ENCODE data around the gene PRKCH.
"Not testable (repeated sequence)": the region's sequence is repeated elsewhere in the genome, so short reads cannot be mapped to it uniquely, and the experiment has no call there.

Gene PRKCH

DNA sequence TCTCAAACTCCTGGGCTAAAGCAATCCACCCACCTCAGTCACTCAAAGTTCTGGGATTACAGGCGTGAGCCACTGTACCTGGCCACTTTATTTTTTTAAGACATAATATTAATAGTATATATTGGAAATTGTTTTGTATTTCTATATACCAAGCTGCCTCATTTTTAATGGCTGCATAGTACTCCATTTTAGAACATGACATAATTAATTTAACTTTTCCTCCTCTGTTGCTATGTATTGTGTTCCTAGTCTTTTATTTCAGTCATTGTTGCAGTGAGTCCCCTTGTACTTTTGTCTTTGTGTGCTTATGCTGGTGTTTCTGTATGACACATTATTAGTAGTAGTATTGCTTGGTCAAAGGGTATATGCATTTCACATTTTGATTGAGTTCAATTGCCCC lies 138.7 kb downstream of the PRKCH start:
- DNase-seq (ENCODE audit: low spot score): no peak

DNA sequence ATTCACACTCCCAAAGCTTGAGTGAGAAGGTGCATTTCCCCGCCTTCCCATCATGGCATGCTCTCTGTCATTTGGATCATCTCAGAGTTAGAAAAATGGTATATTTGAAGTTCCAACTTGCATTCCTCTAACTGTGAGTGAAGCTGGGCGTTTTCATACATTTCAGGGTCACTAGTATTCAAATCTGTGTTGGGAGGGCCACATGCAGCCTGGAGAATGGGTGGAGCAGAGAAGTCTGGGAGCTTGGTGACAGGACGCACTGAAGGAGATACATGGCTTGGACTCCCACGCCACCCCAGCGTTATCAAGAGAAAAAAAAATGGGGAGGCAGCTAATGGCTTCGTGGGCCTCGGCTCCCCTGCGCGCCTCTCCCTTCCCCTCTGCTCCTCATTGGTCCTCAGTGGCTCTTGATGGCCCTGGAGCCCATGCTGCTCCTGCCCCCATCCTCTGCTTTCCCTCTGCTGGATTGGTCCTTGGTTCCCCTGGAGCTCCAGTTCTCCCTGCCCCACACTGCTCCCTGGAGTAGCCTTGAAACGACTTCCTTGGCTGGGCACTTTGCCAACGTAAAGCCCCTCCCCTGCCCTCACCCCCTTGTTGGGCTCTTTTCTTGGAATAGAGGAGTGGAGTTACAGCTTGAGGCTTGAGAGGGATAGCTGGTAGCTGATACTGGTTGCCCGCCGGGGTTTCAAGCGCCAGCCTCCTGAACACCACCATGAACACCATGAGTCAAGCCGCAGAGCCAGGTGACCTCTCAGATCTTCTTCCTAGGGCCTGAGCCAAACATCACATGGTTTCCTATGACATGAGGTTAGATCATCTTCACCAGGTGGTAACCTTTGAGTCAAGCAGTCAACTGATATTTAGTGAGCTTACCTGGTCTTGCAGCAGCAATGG lies 139.6 kb downstream of the PRKCH start:
- DNase-seq (ENCODE audit: low spot score): no peak

GRCh38 chr14:61461808-61462275 lies 140.5 kb downstream of the PRKCH start:
- peak; percentile 90 for DNase-seq (ENCODE audit: low spot score)

GRCh38 chr14:61462566-61463193 lies 141.3 kb downstream of the PRKCH start:
- peak; percentile 76 for DNase-seq (ENCODE audit: low spot score)

DNA sequence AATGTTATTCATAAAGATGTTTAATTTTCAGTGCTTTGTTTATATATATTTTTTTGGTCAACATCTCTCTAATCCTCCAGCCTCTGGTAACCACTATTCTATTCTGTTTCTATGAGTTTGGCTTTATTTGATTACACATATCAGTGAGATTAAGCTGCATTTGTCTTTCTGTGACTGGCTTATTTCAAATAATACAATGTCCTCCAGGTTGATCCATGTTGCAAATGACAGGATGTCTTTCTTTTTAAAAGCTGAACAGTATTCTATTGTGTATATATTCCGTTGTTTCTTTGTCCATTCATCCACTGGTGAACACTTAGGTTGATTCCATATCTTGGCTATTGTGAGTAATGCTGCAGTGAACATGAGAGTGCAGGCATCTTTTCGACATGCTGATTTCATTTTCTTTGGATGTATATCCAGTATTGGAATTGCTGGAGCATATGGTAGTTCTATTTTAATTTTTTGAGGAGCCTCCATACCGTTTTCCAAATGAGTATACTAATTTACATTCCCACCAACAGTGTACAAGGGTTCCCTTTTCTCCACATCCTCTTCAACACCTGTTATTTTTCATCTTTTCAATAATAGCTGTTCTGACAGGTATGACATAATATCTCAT lies 142.4 kb downstream of the PRKCH start:
- no peak for DNase-seq (ENCODE audit: low spot score)

- not testable (repeated sequence) for DNase-seq (ENCODE audit: low spot score)
These were observed 143.4 kb downstream of the PRKCH start for GRCh38 chr14:61464539-61465320.

DNA sequence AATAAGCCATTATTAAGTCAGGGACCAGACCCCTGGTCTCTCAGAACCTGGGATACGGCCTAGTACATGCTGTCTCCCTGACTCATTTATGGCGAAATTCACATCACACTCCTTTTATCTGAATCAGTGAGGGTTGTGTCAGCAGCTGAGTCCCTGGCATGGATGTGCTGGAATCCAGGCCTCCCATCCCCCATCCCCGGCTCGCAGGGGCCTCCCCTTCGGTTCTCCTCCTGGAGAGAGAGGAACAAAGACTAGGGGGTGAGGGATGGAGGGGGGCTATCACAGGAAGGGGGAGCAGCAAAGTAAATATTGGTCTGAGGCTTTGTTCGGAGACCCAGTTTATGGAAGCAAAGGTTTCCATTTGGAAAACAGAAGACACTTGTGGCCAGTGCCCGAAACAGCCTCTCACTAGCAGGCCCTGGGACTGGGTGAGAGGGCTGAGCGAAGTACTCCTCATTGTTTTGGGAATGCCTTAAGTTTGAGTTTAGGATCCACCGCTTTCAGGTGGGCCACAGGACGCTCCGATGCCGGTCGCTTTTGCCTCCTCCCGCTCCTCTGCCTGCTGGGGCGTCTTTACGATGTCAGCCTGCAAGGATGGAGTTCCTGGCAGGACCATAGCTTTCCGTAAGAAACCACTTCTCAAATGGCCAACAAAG lies 145.0 kb downstream of the PRKCH start:
- no peak for DNase-seq (ENCODE audit: low spot score)

DNA sequence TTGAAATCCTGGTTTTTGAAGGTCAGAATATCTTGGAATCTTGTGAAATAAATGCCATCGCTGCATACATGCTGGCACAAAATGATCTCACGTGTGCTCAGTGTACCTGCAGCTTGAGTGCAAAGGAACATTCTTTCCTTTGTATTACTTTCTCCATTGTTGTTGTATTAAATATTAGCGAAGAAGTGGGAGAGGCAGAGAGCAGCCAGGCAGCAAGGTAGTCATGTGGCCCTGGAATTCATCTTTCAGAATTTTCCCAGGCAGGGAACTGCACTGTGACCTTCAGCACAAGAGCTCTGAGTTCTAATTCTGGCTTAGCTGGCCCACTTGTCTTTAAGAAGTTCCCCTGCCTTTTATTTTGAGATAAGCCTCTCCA lies 145.5 kb downstream of the PRKCH start:
- no peak for DNase-seq (ENCODE audit: low spot score)

DNA sequence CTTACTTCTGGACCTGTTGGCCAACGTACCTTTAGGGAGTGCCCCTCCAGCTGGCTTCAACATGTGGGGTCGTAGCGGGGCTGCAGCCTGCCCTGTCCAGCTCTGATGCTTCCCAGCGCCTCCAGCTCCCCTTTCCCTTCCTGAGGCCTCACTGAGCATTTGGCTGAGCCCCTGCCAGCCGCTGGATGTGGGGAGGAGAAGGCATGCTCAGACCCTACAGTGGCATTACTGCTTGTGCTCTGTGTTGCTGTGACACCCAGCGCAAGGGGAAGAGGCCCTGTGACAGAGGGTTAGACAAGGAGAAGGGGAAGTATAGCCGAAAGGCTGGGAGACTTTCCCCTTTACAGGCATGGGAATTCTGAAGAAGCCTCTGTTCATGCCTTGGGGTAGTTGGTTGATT lies 145.9 kb downstream of the PRKCH start:
- DNase-seq (ENCODE audit: low spot score): no peak

- DNase-seq (ENCODE audit: low spot score): no peak
These were observed 146.9 kb downstream of the PRKCH start for GRCh38 chr14:61468063-61468825.

DNA sequence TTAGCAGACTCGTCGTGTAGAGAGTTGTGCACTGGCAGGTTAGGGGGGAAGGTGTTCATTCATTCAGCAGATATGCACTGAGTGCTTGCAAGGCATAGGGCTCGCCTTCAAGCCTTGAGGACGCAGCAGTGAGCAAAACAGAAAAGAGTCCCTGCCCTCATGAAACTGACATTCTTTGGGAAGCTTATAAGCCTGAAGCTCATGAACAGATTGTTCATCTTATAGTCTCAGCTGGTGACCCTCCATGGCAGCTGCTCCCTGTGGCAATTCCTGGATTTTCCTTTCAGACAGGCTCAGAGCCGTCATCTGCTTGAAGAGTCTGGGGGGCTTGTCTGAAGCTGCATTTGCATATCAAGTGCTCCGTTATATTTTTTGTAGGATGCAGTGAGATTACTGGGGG lies 148.4 kb downstream of the PRKCH start:
- DNase-seq (ENCODE audit: low spot score): no peak

- DNase-seq (ENCODE audit: low spot score): no peak
These were observed 149.0 kb downstream of the PRKCH start for GRCh38 chr14:61470261-61470960.

- DNase-seq (ENCODE audit: low spot score): no peak
These were observed 149.5 kb downstream of the PRKCH start for GRCh38 chr14:61470961-61471293.

DNA sequence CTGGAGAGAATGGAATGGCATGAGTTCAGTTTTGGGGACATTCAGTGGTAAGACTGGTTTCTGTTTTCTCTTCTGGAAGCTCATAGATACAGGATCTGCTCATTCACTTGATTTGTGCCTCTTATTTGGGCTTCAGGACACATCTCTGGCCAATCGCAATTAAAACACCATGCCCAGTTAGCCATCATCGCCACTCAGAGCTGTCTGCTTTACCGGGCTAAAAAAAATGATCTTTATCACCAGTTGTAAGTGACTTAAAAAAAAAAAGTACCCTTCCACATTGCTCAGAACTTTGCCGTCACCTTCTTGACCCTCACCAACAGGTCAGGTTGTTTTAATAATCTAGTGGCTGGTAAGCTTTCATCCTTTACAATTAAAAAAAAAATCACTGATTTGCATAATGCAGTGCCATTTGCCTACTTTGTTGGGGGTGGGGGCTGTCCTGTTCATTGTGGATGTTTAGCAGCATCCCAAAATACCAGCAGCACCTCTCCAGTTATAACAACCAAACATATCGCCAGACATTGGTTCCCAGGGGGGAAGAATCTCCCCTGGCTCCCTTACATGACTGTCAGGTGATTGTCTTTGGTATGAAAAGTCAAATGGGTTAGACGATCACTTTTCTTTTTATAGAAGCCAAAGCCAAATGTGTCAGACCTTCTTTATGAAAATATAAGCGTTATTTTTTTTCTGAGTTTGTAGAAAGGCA lies 150.1 kb downstream of the PRKCH start:
- DNase-seq (ENCODE audit: low spot score): no peak

DNA sequence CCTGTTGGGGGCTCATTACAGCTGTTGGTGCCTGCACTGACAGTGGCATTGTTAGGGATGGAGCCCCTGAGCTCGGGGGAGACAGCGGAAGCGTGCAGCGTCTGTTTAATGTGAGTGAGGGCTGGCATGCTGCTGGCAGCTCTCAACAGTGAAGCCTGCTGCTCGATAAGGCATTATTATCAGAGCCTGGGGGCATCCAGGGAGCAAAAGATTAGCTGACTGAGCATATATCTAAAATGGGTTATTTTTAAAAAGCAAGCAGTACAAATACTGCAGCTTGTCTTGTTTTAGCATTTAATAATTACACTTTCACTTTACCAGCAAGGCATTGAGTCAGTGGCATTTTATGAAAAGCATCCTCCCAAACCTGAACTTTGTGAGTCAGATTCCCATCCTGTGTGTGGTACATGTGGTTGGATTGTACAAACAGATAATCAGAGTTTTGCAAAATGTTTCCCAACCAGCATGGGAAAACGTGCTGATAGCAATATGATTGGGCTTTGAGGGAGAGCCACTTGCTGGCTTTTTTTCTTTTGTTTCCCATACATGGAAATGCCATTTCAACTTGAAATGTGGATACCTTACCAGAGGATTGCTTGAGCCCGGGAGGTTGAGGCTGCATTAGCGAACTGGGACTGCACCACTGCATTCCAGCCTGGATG lies 150.8 kb downstream of the PRKCH start:
- DNase-seq (ENCODE audit: low spot score): peak; percentile 72

DNA sequence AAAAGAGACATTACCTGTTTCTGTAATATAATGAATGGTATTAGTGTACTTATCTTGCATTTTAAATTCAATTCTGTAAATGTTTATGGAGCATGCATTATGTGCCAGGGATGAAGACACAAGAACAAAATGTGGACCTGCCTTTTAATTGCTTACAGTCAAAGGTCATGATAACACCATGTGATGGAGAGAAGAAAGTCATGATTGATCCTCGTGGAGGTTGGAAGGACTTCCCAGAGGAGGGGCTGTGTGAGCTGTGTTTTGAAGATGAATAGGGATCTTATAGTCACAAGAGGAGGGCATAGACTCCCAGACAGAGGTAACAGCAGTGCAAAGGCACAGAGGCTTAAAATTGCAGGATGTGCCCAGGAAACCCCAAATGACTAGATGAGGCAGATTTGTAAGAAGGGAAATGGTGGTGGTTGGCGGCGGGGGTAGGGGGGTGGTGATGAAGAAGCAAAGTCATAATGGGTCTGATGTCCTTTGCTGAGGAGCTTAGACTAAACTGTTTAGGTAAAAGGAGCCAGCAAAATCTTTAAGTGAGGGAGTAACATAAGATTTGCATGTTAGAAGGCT lies 151.5 kb downstream of the PRKCH start:
- peak; percentile 57 for DNase-seq (ENCODE audit: low spot score)

- no peak for DNase-seq (ENCODE audit: low spot score)
These were observed 152.6 kb downstream of the PRKCH start for GRCh38 chr14:61474015-61474414.

DNA sequence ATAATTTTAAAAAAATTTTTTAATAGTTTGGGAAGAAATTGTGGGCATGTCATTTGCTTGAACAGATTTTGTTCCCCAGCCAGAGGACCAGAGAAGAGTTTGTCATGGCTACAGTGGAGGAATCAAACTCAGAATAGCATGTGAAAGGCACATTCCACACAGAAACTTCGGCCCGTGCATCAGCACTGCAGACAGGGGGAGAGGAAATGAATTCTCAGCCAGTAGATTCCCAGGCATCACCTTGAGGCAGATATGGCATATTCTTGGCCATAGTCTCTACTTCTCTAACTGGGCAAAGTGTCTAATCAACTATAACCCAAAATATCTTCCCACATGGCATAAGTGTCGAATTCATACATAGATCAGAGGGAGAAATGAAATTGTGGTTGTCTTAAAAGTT lies 153.3 kb downstream of the PRKCH start:
- no peak for DNase-seq (ENCODE audit: low spot score)

DNA sequence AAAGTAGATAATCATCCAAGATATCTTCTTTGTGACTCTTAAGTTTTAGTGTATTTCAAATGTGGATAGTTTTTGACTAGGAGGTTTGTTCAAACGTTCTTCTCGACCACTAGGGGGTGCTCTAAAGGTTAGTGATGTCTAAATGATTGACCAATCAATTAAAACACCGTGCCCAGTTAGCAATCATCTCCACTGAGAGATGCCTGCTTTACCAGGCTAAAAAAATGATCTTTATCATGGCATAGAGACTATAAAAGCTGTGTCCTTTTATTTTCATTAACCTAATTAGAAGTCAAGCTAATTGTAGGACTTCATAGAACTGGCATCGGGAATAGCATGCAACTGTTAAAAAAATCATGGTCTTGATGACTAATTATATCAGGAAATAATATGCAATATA lies 153.9 kb downstream of the PRKCH start:
- peak; percentile 62 for DNase-seq (ENCODE audit: low spot score)
